Measurements from ENCODE around the gene RBM25.

GRCh38 chr14:73167727-73168126, 109.4 kb downstream of the RBM25 start:
- TF ChIP-seq, protein P1, sequence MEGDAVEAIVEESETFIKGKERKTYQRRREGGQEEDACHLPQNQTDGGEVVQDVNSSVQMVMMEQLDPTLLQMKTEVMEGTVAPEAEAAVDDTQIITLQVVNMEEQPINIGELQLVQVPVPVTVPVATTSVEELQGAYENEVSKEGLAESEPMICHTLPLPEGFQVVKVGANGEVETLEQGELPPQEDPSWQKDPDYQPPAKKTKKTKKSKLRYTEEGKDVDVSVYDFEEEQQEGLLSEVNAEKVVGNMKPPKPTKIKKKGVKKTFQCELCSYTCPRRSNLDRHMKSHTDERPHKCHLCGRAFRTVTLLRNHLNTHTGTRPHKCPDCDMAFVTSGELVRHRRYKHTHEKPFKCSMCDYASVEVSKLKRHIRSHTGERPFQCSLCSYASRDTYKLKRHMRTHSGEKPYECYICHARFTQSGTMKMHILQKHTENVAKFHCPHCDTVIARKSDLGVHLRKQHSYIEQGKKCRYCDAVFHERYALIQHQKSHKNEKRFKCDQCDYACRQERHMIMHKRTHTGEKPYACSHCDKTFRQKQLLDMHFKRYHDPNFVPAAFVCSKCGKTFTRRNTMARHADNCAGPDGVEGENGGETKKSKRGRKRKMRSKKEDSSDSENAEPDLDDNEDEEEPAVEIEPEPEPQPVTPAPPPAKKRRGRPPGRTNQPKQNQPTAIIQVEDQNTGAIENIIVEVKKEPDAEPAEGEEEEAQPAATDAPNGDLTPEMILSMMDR (IDR thresholded peaks at IDR 0.05 in 4 of 5, conservative IDR thresholded peaks at IDR 0.05 in 1 of 5): no peak
- TF ChIP-seq POLR2A (IDR thresholded peaks at IDR 0.05): no peak
